GM19238 (cell line): ENCODE results near the gene ACAP2.
"Not testable (repeated sequence)": the region's sequence is repeated elsewhere in the genome, so short reads cannot be mapped to it uniquely, and the experiment has no call there.

Experiments
- DNase-seq: peaks from one replicate; pipeline ENCODE4 v3.0.0; 2011; ENCODE audit warnings: low spot score; ENCODE audit not compliant: insufficient read length

The ACAP2 gene

GRCh38 chr3:195247086-195247862 is 195.5 kb downstream of the ACAP2 start:
- DNase-seq, result no peak

- no peak for DNase-seq
Measured at GRCh38 chr3:195246581-195246995, 196.2 kb downstream of the ACAP2 start.

GRCh38 chr3:195245531-195245951 is 197.3 kb downstream of the ACAP2 start:
- DNase-seq, result no peak

GRCh38 chr3:195241592-195242355 is 201.0 kb downstream of the ACAP2 start:
- no peak for DNase-seq

- no peak for DNase-seq
Measured at GRCh38 chr3:195240939-195241338, 201.9 kb downstream of the ACAP2 start.

GRCh38 chr3:195240171-195240701 is 202.6 kb downstream of the ACAP2 start:
- DNase-seq, result no peak

- DNase-seq, result no peak
Measured at GRCh38 chr3:195239121-195239520, 203.7 kb downstream of the ACAP2 start.

- DNase-seq, result no peak
Measured at GRCh38 chr3:195238586-195239118, 204.2 kb downstream of the ACAP2 start.

- no peak for DNase-seq
Measured at GRCh38 chr3:195238081-195238571, 204.7 kb downstream of the ACAP2 start.

- DNase-seq, result no peak
Measured at GRCh38 chr3:195236801-195237570, 205.8 kb downstream of the ACAP2 start.

GRCh38 chr3:195236076-195236798 is 206.6 kb downstream of the ACAP2 start:
- no peak for DNase-seq

- no peak for DNase-seq
Measured at GRCh38 chr3:195230244-195230643, 212.6 kb downstream of the ACAP2 start.

- DNase-seq, result not testable (repeated sequence)
Measured at GRCh38 chr3:195228886-195229285, 213.9 kb downstream of the ACAP2 start.

GRCh38 chr3:195227871-195228270 is 214.9 kb downstream of the ACAP2 start:
- no peak for DNase-seq

GRCh38 chr3:195226900-195227447 is 215.8 kb downstream of the ACAP2 start:
- DNase-seq, result no peak

GRCh38 chr3:195226445-195226844 is 216.4 kb downstream of the ACAP2 start:
- no peak for DNase-seq

GRCh38 chr3:195224980-195225580 is 217.7 kb downstream of the ACAP2 start:
- no peak for DNase-seq
